PC-3 (cell line): Measurements from ENCODE around the gene LIX1L.

Experiments
- CTCF ChIP-seq: fragments of 300-600 bp; sonication (generic); conservative IDR thresholded peaks from 2 replicates; pipeline ENCODE4 v1.5.1; 2017; ENCODE audit warnings: antibody characterized with exemption, low read depth, mild to moderate bottlenecking, low read length
- EZH2 ChIP-seq: fragments of 300-600 bp; sonication (generic); IDR thresholded peaks from one replicate; pipeline ENCODE4 v1.6.1; 2017; ENCODE audit warnings: antibody characterized with exemption, mild to moderate bottlenecking, low read length; ENCODE audit not compliant: unreplicated experiment
- EZH2phosphoT487 ChIP-seq: fragments of 300-600 bp; sonication (generic); IDR thresholded peaks from 2 replicates; pipeline ENCODE4 v1.6.1; 2018; ENCODE audit warnings: mild to moderate bottlenecking, antibody characterized with exemption, low read length, borderline replicate concordance

GRCh38 chr1:145884675-145885074 lies 73.1 kb downstream of the LIX1L start:
- TF ChIP-seq CTCF (no peak), EZH2phosphoT487 (no peak), EZH2 (no peak)
